Loucy (cell line): Measurements from ENCODE around the gene PPP1R10.

Experiments used
- H2AFZ ChIP-seq: fragments of 200-600 bp; sonication (generic); 2 replicates; pipeline ENCODE4 v1.6.0; 2016; ENCODE audit warnings: antibody characterized with exemption, mild to moderate bottlenecking, low read length, moderate library complexity
- H3F3A ChIP-seq: fragments of 200-600 bp; 2 replicates; pipeline ENCODE4 v1.6.0; 2016; ENCODE audit warnings: antibody characterized with exemption, low read depth, mild to moderate bottlenecking
- H3K27me3 ChIP-seq: fragments of 200-600 bp; sonication (generic); 2 replicates; pipeline ENCODE4 v1.6.1; 2014; ENCODE audit warnings: low read length, mild to moderate bottlenecking; ENCODE audit not compliant: insufficient read depth, poor library complexity, severe bottlenecking
- H3K36me3 ChIP-seq: fragments of 200-600 bp; sonication (generic); 2 replicates; pipeline ENCODE4 v1.6.1; 2016; ENCODE audit warnings: low read length; ENCODE audit not compliant: insufficient read depth
- H3K4me1 ChIP-seq: fragments of 200-600 bp; sonication (generic); 2 replicates; pipeline ENCODE4 v1.5.1; 2014; ENCODE audit warnings: low read length, mild to moderate bottlenecking; ENCODE audit not compliant: insufficient read depth, poor library complexity, severe bottlenecking
- H3K4me2 ChIP-seq: fragments of 200-600 bp; sonication (generic); 2 replicates; pipeline ENCODE4 v1.6.0; 2014; ENCODE audit warnings: antibody characterized with exemption, low read length, low read depth, mild to moderate bottlenecking; ENCODE audit not compliant: poor library complexity, severe bottlenecking
- H3K4me3 ChIP-seq: fragments of 200-600 bp; sonication (generic); 2 replicates; pipeline ENCODE4 v1.5.1; 2014; ENCODE audit warnings: low read length, mild to moderate bottlenecking, mixed read lengths; ENCODE audit not compliant: poor library complexity, severe bottlenecking
- H3K79me2 ChIP-seq: fragments of 200-600 bp; sonication (generic); 2 replicates; pipeline ENCODE4 v1.6.1; 2014; ENCODE audit warnings: low read length; ENCODE audit not compliant: insufficient read depth
- H3K9ac ChIP-seq: fragments of 200-600 bp; sonication (generic); 2 replicates; pipeline ENCODE4 v1.6.0; 2014; ENCODE audit warnings: mild to moderate bottlenecking, low read depth, low read length, moderate library complexity; ENCODE audit not compliant: poor library complexity, severe bottlenecking
- H3K9me2 ChIP-seq: fragments of 200-600 bp; sonication (generic); replicated peaks from 2 replicates; pipeline ENCODE4 v1.6.1; 2016; ENCODE audit warnings: low read depth, low read length, mixed read lengths
- H3K9me3 ChIP-seq: fragments of 200-600 bp; sonication (generic); 2 replicates; pipeline ENCODE4 v1.6.1; 2014; ENCODE audit warnings: mild to moderate bottlenecking, antibody characterized with exemption, low read length, low read depth; ENCODE audit not compliant: insufficient read depth
- H4K20me1 ChIP-seq: fragments of 200-600 bp; sonication (generic); 2 replicates; pipeline ENCODE4 v1.6.0; 2014; ENCODE audit warnings: antibody characterized with exemption, low read length, mild to moderate bottlenecking; ENCODE audit not compliant: insufficient read depth, poor library complexity, severe bottlenecking
- CTCF ChIP-seq: fragments of 200-600 bp; sonication (generic); conservative IDR thresholded peaks from 2 replicates; pipeline ENCODE4 v1.5.1; 2014; ENCODE audit warnings: mild to moderate bottlenecking, antibody characterized with exemption, low read length
- EZH2phosphoT487 ChIP-seq: fragments of 200-600 bp; IDR thresholded peaks from 2 replicates; pipeline ENCODE4 v1.6.1; 2018; ENCODE audit warnings: antibody characterized with exemption, mild to moderate bottlenecking, moderate library complexity, borderline replicate concordance

Gene PPP1R10

GRCh38 chr6:30619561-30619960 is 2.5 kb upstream of the PPP1R10 start:
- peaks cover 19% of the 10 kb centered on the region for H3K27me3 ChIP-seq
- H2AFZ ChIP-seq: no peak overlapping the region
- no peaks in the 10 kb centered on the region for H3K9me3 ChIP-seq
- TF ChIP-seq EZH2phosphoT487: no peak
- TF ChIP-seq CTCF: no peak
- H3F3A ChIP-seq: peaks cover 5% of the 10 kb centered on the region; the same call in 1 of the 2 replicates
- H3K9ac ChIP-seq: peak overlapping the region; percentile 95
- H3K9me2 ChIP-seq: no peaks in the 10 kb centered on the region
- H3K79me2 ChIP-seq: peaks cover 56% of the 10 kb centered on the region
- peaks cover 16% of the 10 kb centered on the region for H4K20me1 ChIP-seq
- peaks cover 22% of the 10 kb centered on the region for H3K36me3 ChIP-seq
- H3K4me3 ChIP-seq: no peak overlapping the region
- H3K4me2 ChIP-seq: peak overlapping the region; percentile 97
- peaks cover 13% of the 10 kb centered on the region for H3K4me1 ChIP-seq

- TF ChIP-seq CTCF (no peak), EZH2phosphoT487 (no peak)
- H3K4me1 ChIP-seq: peaks cover 26% of the 10 kb centered on the region
- peak overlapping the region; percentile 89; the same call in 1 of the 2 replicates for H2AFZ ChIP-seq
- H3K9me2 ChIP-seq: no peaks in the 10 kb centered on the region
- H3K36me3 ChIP-seq: peaks cover 19% of the 10 kb centered on the region
- H3K79me2 ChIP-seq: peaks cover 68% of the 10 kb centered on the region
- H3K27me3 ChIP-seq: peaks cover 19% of the 10 kb centered on the region
- no peaks in the 10 kb centered on the region for H3K9me3 ChIP-seq
- H3K9ac ChIP-seq: peak overlapping the region; percentile 95
- H3F3A ChIP-seq: peaks cover 5% of the 10 kb centered on the region; the same call in 1 of the 2 replicates
- H3K4me3 ChIP-seq: peak overlapping the region; percentile 95
- peak overlapping the region; percentile 97 for H3K4me2 ChIP-seq
- peaks cover 28% of the 10 kb centered on the region for H4K20me1 ChIP-seq
Observed at GRCh38 chr6:30618270-30618797, 1.3 kb upstream of the PPP1R10 start.

- H3K9ac ChIP-seq: peak within 1 kb of the TSS; percentile 98
- H3K4me3 ChIP-seq: peak within 1 kb of the TSS; percentile 95
- peaks cover 9% of the 10 kb centered on the region; the same call in 1 of the 2 replicates for H3F3A ChIP-seq
- H2AFZ ChIP-seq: peak within 1 kb of the TSS; percentile 89
- H3K79me2 ChIP-seq: peaks cover 73% of the 10 kb centered on the region
- H3K4me1 ChIP-seq: peaks cover 31% of the 10 kb centered on the region
- peaks cover 17% of the 10 kb centered on the region for H3K36me3 ChIP-seq
- no peaks in the 10 kb centered on the region for H3K9me3 ChIP-seq
- no peaks in the 10 kb centered on the region for H3K9me2 ChIP-seq
- H3K27me3 ChIP-seq: peaks cover 19% of the 10 kb centered on the region
- peaks cover 34% of the 10 kb centered on the region for H4K20me1 ChIP-seq
- H3K4me2 ChIP-seq: peak within 1 kb of the TSS; percentile 97
- TF ChIP-seq EZH2phosphoT487 (no peak), CTCF (no peak)
Observed at GRCh38 chr6:30617565-30618269, 674 bp upstream of the PPP1R10 start, which contains the start of gene MRPS18B. Gene MRPS18B, plus strand, starts transcription at chr6:30617840. Its CDS starts 26 bp downstream, at chr6:30617866.
